GM21825 (cell line): ENCODE data around the gene FAM120A.

ENCODE experiments used
- ATAC-seq: cut with Tn5 transposase; IDR thresholded peaks from one replicate; pipeline ENCODE4 v1.9.1; 2021; ENCODE audit warnings: mild to moderate bottlenecking, moderate library complexity; ENCODE audit not compliant: unreplicated experiment

Gene FAM120A

GRCh38 chr9:93577078-93577974, 125.8 kb downstream of the FAM120A start:
- ATAC-seq = no peak

DNA sequence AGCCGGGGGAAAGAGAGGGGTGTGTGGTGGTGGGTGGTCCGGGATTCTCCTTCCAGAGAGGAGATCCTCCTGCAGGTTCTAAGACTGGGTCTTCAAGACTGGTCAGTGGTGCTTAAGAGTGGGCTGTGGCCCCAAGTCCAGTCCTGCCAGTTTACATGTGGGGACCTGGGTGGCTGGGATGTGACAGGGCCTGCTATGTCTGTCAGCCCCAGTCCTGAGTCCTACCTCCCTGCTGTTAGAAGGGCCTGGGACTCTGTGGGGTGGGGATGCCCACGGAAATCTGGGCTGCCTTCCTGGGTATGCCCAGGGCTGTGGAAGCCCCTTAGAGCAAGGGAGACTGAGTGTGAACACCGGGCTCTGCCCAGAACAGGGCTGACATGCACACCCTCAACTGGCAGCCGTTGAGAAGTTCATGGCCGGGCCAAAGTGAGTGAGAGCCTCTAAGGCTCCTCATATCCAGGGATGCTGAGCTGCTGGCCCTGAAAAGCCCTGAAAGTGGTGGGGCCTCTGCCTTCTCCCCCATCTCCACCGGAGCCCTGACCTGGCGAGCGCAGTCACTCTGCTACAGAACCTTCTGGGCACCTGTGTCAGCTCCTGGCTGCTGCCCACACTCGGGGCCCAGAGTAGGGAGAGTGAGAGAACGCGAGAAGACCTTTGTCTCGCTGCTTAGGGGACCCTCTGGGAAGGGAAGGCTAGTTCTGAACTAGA, 126.6 kb downstream of the FAM120A start:
- ATAC-seq = no peak

DNA sequence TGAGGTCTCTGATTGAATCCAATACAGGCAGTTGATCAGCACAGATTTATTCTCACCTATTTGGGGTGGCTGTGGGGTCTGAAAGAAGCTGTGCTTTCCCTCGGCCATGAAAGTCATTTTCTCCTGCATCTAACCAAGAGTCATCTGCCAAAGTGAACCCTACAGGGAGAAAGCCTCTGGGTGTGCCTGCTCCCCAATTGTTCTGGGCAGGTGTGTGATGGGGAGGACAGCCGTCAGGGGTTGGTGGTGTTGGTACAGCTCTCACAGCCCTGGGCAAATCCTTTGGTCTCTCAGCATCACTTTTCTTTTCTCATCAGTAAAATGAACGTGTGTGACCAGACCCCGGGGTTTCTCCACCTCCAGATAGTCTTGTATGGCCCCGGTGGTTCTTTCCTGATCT, 127.4 kb downstream of the FAM120A start:
- ATAC-seq = no peak

DNA sequence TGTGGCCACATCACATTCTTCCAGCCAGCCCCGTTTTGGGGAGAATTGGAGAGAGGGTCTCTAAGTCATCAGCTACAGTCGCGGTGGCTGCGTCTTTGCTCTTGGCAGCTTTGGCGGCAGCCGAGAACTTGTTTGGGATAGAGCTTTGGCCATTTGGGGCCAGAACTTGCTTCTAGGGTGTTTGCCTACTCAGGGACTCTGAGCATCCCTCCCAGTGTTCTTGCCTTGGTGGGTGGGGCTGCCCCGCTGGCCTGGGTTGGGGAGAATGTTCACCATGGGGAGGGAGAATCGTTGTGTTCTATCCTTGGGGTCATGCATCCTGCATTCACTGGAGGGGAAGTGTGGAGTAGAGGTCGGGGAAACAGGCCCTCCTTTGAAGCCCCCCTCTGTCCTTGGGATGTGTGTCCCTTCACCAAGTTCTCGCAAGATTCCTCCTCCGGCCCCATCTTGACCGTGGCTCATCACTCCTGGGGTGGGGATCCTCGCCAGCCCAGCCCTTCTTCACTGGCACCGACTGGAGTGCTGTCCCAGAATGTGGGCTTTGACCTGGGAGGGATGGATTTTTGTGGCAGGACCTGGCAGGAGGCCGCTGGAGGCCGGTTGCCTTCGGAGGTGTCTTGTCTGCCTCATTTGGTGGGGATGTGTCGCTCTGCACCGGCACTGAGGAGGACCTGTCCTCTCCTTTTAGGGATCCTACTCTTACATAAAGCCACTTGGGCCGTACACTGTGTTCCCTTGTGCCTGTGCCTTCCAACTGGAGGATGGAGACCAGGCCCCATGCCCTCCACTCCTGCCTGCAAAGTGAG, 128.4 kb downstream of the FAM120A start:
- no peak for ATAC-seq

DNA sequence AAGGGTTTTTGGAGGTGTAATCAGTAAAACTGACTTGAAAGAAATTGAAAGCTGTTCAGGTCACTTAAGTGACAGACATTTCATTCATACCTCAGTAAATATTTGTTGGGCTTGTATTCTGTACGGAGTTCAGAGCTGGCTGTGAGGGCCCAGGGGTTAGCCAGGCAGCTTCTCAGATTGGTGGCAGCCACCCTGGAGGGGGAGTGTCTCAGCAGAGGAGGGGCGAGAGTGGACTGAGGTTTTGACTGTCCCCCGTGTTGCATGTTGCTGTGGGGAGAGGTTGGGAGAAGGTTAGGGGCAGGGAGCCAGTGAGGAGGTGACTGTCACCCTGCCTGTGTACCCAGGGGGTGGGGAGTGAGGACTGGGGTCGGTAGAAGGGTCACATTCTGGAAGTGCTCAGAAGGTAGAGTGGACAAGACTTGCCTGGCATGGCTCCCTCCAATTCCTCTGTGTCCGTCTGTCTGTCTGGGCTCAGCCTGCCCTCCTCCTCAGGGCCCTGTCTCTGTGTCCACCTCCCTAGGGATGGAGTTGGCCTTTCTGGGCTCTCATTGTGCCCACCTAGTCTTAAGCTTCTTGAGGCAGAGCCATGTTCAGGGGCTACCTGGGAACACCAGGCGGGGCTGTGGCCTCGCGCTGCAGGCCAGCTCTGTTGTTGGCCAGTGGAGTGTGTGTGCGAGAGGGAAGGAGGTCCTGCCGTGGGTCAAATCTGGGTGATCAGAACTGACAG, 129.3 kb downstream of the FAM120A start:
- ATAC-seq = no peak

DNA sequence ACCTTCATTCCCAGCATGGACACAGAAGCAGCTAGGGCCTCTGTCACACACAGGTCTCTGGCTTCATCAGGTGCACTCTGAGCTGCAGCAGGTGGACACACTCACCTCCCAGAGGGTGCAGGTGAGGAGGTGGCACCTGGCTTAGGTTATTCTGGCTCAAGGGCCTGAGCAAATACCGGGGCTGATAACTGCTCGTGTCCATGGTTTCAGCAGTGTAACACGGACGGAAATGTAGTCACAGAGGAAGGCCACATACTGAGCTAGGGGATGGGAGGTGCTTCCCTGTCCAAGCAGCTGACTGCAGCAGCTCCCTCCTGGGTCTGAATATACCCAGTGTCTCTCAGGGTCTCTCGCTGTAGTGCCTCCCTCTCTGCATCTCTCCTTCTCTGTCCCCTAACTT, 130.6 kb downstream of the FAM120A start:
- ATAC-seq = no peak

- no peak for ATAC-seq
Measured at GRCh38 chr9:93582550-93582949, 131.1 kb downstream of the FAM120A start.

- no peak for ATAC-seq
Measured at GRCh38 chr9:93585259-93585658, 133.8 kb downstream of the FAM120A start.

DNA sequence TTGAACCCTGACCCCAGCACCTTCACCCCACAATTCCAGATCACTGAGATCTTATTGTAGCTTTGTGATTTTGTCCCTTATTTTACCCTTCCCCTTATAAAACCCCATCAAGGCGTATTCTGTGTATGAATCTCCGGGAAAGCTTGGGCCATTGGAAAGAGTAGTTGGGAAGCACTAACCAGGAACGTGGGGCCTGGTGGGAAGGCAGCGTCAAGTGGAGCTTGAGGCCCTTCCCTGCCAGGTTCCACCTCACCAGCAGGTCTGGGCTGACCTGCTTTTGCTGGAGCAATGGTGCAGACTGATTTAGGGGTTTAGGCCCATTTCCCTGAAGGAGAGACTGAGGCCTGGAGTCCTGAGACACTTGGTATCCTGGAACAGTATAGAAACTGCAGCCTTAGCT, 134.2 kb downstream of the FAM120A start:
- ATAC-seq = no peak

DNA sequence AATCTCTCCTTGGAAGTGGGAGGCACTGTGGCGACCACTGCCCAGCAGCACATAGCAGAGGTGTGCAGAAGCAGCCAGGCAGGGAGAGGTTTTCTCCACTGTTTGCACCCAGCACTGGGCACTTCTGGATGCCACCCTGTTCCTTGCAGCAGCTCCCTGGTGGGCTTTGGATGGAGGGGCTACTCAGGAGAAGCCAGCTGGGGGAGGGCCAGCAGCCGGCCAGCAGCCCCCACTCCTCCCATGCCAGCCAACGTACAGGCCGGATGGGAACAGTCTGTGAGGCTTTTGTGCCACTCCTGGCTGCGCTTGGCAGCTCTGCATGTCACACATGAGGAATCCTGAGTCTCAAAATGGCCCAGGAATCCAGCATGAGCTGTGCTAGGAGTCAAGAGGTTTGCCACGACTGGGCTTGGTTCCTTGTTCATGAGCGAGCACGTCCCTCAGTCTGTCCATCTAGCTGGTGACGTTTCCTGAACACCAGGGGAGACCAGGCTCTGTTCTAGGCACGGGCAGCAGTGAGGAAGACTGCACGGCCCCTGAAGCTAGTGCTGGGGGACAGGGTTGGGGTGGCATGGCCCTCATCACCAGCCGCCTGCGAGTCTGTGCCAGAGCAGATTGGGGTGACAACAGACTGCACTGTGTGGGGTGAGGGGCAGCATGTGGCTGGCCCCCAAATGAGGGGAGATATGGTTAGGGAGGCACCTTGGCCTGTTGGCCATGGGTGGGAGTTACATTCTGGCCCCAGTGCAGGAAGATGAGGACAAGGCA, 135.0 kb downstream of the FAM120A start:
- no peak for ATAC-seq

GRCh38 chr9:93587284-93587650, 135.8 kb downstream of the FAM120A start:
- ATAC-seq = no peak

- ATAC-seq = no peak
Measured at GRCh38 chr9:93587651-93588347, 136.3 kb downstream of the FAM120A start.

GRCh38 chr9:93588641-93589609, 137.4 kb downstream of the FAM120A start:
- no peak for ATAC-seq

- no peak for ATAC-seq
Measured at GRCh38 chr9:93589688-93590087, 138.2 kb downstream of the FAM120A start.

DNA sequence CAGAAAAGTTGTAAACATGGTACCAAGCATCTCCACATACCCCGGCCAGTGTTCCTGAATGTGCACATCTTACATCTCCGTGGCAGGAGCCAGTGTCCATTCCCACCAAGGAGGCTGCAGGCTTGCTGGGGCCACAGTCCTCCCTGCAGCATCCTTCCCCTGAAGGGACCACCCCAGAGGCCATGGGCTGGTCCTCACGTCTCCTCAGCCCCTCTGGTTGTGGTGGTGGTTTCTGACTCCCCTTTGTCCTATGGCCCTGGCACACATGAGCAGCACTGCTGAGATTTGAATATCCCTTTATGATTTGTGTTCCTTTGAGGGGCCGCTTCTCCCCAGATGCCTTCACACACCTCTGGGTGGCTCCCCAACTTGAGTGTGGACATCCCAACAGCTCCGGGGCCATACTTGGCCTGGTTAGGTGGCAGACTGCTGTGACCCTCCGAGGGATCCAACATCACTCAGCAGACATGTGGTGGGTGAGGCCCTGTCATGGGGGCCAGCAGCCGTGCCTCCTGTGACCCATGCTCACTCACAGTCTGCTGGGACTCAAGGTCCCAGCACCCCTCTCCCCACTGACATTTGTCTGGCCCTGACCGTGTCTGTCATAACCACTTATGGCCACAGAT, 139.2 kb downstream of the FAM120A start:
- no peak for ATAC-seq

- ATAC-seq = no peak
Measured at GRCh38 chr9:93591301-93592007, 140.0 kb downstream of the FAM120A start.

- ATAC-seq = no peak
Measured at GRCh38 chr9:93592008-93592642, 140.6 kb downstream of the FAM120A start.
